ENCODE measurements around the gene MLXIP.
"Not testable (repeated sequence)": the region's sequence is repeated elsewhere in the genome, so short reads cannot be mapped to it uniquely, and the experiment has no call there.

MLXIP gene

GRCh38 chr12:122041458-122041857 is 37.1 kb upstream of the MLXIP start:
- not testable (repeated sequence) for H3K9ac ChIP-seq (ENCODE audit: low read depth, low read length); H3K27me3 ChIP-seq (ENCODE audit: insufficient read depth, low read length); H3K27ac ChIP-seq (ENCODE audit: low read depth, low read length); H3K9me3 ChIP-seq (ENCODE audit: insufficient read depth, low read depth, low read length); H3K4me3 ChIP-seq (ENCODE audit: low read length); H3K4me1 ChIP-seq (ENCODE audit: insufficient read depth, low read length)
- H3K36me3 ChIP-seq (ENCODE audit: insufficient read depth, low read length): peaks cover 59% of the 10 kb centered on the region
- WGBS: 88% methylated on average over 3 of the region's 3 CpGs

GRCh38 chr12:122042910-122043309 is 35.6 kb upstream of the MLXIP start:
- no peak overlapping the region for H3K9ac ChIP-seq (ENCODE audit: low read depth, low read length)
- WGBS: 95% methylated on average over 11 of the region's 11 CpGs
- H3K27ac ChIP-seq (ENCODE audit: low read depth, low read length): no peak overlapping the region
- H3K27me3 ChIP-seq (ENCODE audit: insufficient read depth, low read length): no peaks in the 10 kb centered on the region
- H3K4me1 ChIP-seq (ENCODE audit: insufficient read depth, low read length): no peaks in the 10 kb centered on the region
- H3K4me3 ChIP-seq (ENCODE audit: low read length): no peak overlapping the region
- H3K36me3 ChIP-seq (ENCODE audit: insufficient read depth, low read length): peaks cover 55% of the 10 kb centered on the region
- peaks cover 5% of the 10 kb centered on the region; the same call in 1 of the 2 replicates for H3K9me3 ChIP-seq (ENCODE audit: insufficient read depth, low read depth, low read length)

GRCh38 chr12:122043476-122043875 is 35.1 kb upstream of the MLXIP start:
- Histone ChIP-seq H3K4me3 (ENCODE audit: low read length) (no peak overlapping the region), H3K9me3 (ENCODE audit: insufficient read depth, low read depth, low read length) (peaks cover 5% of the 10 kb centered on the region; the same call in 1 of the 2 replicates), H3K9ac (ENCODE audit: low read depth, low read length) (no peak overlapping the region), H3K36me3 (ENCODE audit: insufficient read depth, low read length) (peaks cover 56% of the 10 kb centered on the region), H3K27ac (ENCODE audit: low read depth, low read length) (no peak overlapping the region), H3K27me3 (ENCODE audit: insufficient read depth, low read length) (no peaks in the 10 kb centered on the region), H3K4me1 (ENCODE audit: insufficient read depth, low read length) (no peaks in the 10 kb centered on the region)
- WGBS: 95% methylated on average over 15 of the region's 15 CpGs

GRCh38 chr12:122045262-122045661 is 33.3 kb upstream of the MLXIP start:
- WGBS: 94% methylated on average over 7 of the region's 7 CpGs
- H3K9me3 ChIP-seq (ENCODE audit: insufficient read depth, low read depth, low read length): peaks cover 5% of the 10 kb centered on the region; the same call in 1 of the 2 replicates
- H3K4me1 ChIP-seq (ENCODE audit: insufficient read depth, low read length): no peaks in the 10 kb centered on the region
- H3K27me3 ChIP-seq (ENCODE audit: insufficient read depth, low read length): no peaks in the 10 kb centered on the region
- no peak overlapping the region for H3K4me3 ChIP-seq (ENCODE audit: low read length)
- no peak overlapping the region for H3K27ac ChIP-seq (ENCODE audit: low read depth, low read length)
- peaks cover 48% of the 10 kb centered on the region for H3K36me3 ChIP-seq (ENCODE audit: insufficient read depth, low read length)
- H3K9ac ChIP-seq (ENCODE audit: low read depth, low read length): no peak overlapping the region

GRCh38 chr12:122046145-122046544 is 32.4 kb upstream of the MLXIP start:
- 86% methylated on average over 7 of the region's 7 CpGs for WGBS
- Histone ChIP-seq H3K9me3 (ENCODE audit: insufficient read depth, low read depth, low read length) (peaks cover 5% of the 10 kb centered on the region; the same call in 1 of the 2 replicates), H3K36me3 (ENCODE audit: insufficient read depth, low read length) (peaks cover 46% of the 10 kb centered on the region), H3K9ac (ENCODE audit: low read depth, low read length) (no peak overlapping the region), H3K4me1 (ENCODE audit: insufficient read depth, low read length) (no peaks in the 10 kb centered on the region), H3K27ac (ENCODE audit: low read depth, low read length) (no peak overlapping the region), H3K4me3 (ENCODE audit: low read length) (no peak overlapping the region), H3K27me3 (ENCODE audit: insufficient read depth, low read length) (no peaks in the 10 kb centered on the region)

GRCh38 chr12:122048151-122048550 is 30.4 kb upstream of the MLXIP start:
- Histone ChIP-seq H3K27me3 (ENCODE audit: insufficient read depth, low read length) (no peaks in the 10 kb centered on the region), H3K27ac (ENCODE audit: low read depth, low read length) (no peak overlapping the region), H3K36me3 (ENCODE audit: insufficient read depth, low read length) (peaks cover 35% of the 10 kb centered on the region), H3K9me3 (ENCODE audit: insufficient read depth, low read depth, low read length) (peaks cover 5% of the 10 kb centered on the region; the same call in 1 of the 2 replicates), H3K4me3 (ENCODE audit: low read length) (no peak overlapping the region), H3K4me1 (ENCODE audit: insufficient read depth, low read length) (no peaks in the 10 kb centered on the region), H3K9ac (ENCODE audit: low read depth, low read length) (no peak overlapping the region)
- 96% methylated on average over 8 of the region's 8 CpGs for WGBS

- 96% methylated on average over 9 of the region's 9 CpGs for WGBS
Observed at GRCh38 chr12:122049827-122050226, 28.7 kb upstream of the MLXIP start.

GRCh38 chr12:122050706-122051105 is 27.9 kb upstream of the MLXIP start:
- Histone ChIP-seq H3K27ac (ENCODE audit: low read depth, low read length) (no peak overlapping the region), H3K27me3 (ENCODE audit: insufficient read depth, low read length) (no peaks in the 10 kb centered on the region), H3K9ac (ENCODE audit: low read depth, low read length) (no peak overlapping the region), H3K36me3 (ENCODE audit: insufficient read depth, low read length) (peaks cover 25% of the 10 kb centered on the region), H3K4me1 (ENCODE audit: insufficient read depth, low read length) (no peaks in the 10 kb centered on the region), H3K9me3 (ENCODE audit: insufficient read depth, low read depth, low read length) (no peaks in the 10 kb centered on the region), H3K4me3 (ENCODE audit: low read length) (no peak overlapping the region)
- WGBS: 94% methylated on average over 20 of the region's 20 CpGs

More at GRCh38 chr12:122049827-122050226, 28.7 kb upstream of the MLXIP start:
- no peaks in the 10 kb centered on the region for H3K27me3 ChIP-seq (ENCODE audit: insufficient read depth, low read length)
- no peak overlapping the region for H3K4me3 ChIP-seq (ENCODE audit: low read length)
- peaks cover 3% of the 10 kb centered on the region; the same call in 1 of the 2 replicates for H3K9me3 ChIP-seq (ENCODE audit: insufficient read depth, low read depth, low read length)
- H3K4me1 ChIP-seq (ENCODE audit: insufficient read depth, low read length): no peaks in the 10 kb centered on the region
- peaks cover 25% of the 10 kb centered on the region for H3K36me3 ChIP-seq (ENCODE audit: insufficient read depth, low read length)
- H3K9ac ChIP-seq (ENCODE audit: low read depth, low read length): no peak overlapping the region
- no peak overlapping the region for H3K27ac ChIP-seq (ENCODE audit: low read depth, low read length)

GRCh38 chr12:122051231-122051876 is 27.2 kb upstream of the MLXIP start:
- 95% methylated on average over 14 of the region's 14 CpGs for WGBS

GRCh38 chr12:122052285-122052684 is 26.3 kb upstream of the MLXIP start:
- Histone ChIP-seq H3K9ac (ENCODE audit: low read depth, low read length) (no peak overlapping the region), H3K4me1 (ENCODE audit: insufficient read depth, low read length) (no peaks in the 10 kb centered on the region), H3K27me3 (ENCODE audit: insufficient read depth, low read length) (no peaks in the 10 kb centered on the region), H3K36me3 (ENCODE audit: insufficient read depth, low read length) (peaks cover 30% of the 10 kb centered on the region), H3K27ac (ENCODE audit: low read depth, low read length) (no peak overlapping the region), H3K9me3 (ENCODE audit: insufficient read depth, low read depth, low read length) (no peaks in the 10 kb centered on the region), H3K4me3 (ENCODE audit: low read length) (no peak overlapping the region)
- WGBS: 90% methylated on average over 2 of the region's 2 CpGs

More at GRCh38 chr12:122051231-122051876, 27.2 kb upstream of the MLXIP start:
- H3K27ac ChIP-seq (ENCODE audit: low read depth, low read length): no peak overlapping the region
- H3K4me1 ChIP-seq (ENCODE audit: insufficient read depth, low read length): no peaks in the 10 kb centered on the region
- peaks cover 25% of the 10 kb centered on the region for H3K36me3 ChIP-seq (ENCODE audit: insufficient read depth, low read length)
- H3K9ac ChIP-seq (ENCODE audit: low read depth, low read length): no peak overlapping the region
- H3K4me3 ChIP-seq (ENCODE audit: low read length): no peak overlapping the region
- no peaks in the 10 kb centered on the region for H3K9me3 ChIP-seq (ENCODE audit: insufficient read depth, low read depth, low read length)
- H3K27me3 ChIP-seq (ENCODE audit: insufficient read depth, low read length): no peaks in the 10 kb centered on the region

GRCh38 chr12:122054842-122055520 is 23.6 kb upstream of the MLXIP start:
- Histone ChIP-seq H3K4me3 (ENCODE audit: low read length) (no peak overlapping the region), H3K9me3 (ENCODE audit: insufficient read depth, low read depth, low read length) (no peaks in the 10 kb centered on the region), H3K27ac (ENCODE audit: low read depth, low read length) (no peak overlapping the region), H3K4me1 (ENCODE audit: insufficient read depth, low read length) (no peaks in the 10 kb centered on the region), H3K27me3 (ENCODE audit: insufficient read depth, low read length) (no peaks in the 10 kb centered on the region), H3K36me3 (ENCODE audit: insufficient read depth, low read length) (peaks cover 46% of the 10 kb centered on the region), H3K9ac (ENCODE audit: low read depth, low read length) (no peak overlapping the region)
- WGBS: 96% methylated on average over 27 of the region's 27 CpGs

All from HUES64 (cell line).